MCF 10A (cell line): ENCODE measurements around the gene BAZ2B. TPM values are rescaled to one million over a fixed set of nuclear protein-coding genes. Genes with fewer than 3 reads are reported as not detected.

Experiments used
- BruUV-seq: library from RNA; stranded (reverse); fragments of 400-500 nt; replicated peaks from 2 replicates; lab custom pipeline; 2021; lab: Mats Ljungman, UMichigan
- CTCF ChIA-PET: fragments of 300-600 bp; sonication (Branson Sonifier 250); formaldehyde crosslinking; extraction: SDS; loops from one replicate; lab custom pipeline; 2021; ENCODE audit warnings: antibody characterized with exemption, inconsistent platforms; lab: Yijun Ruan, JAX
- POLR2A ChIA-PET: fragments of 300-600, 350-650 bp; sonication (Branson Sonifier 250); formaldehyde crosslinking; extraction: SDS; loops from one replicate; lab custom pipeline; 2020; ENCODE audit warnings: antibody characterized with exemption, inconsistent platforms; lab: Yijun Ruan, JAX
- DNase-seq: peaks from one replicate; pipeline ENCODE4 v3.0.0-alpha.2; 2018; ENCODE audit not compliant: unreplicated experiment
- H3K27ac Mint-ChIP-seq: one replicate; pipeline ENCODE4 v1.8.0; 2022; ENCODE audit warnings: mild to moderate bottlenecking, low read depth, mixed read lengths; ENCODE audit not compliant: unreplicated experiment
- H3K27me3 Mint-ChIP-seq: one replicate; pipeline ENCODE4 v1.8.0; 2022; ENCODE audit warnings: mixed read lengths; ENCODE audit not compliant: insufficient read depth, unreplicated experiment
- H3K36me3 Mint-ChIP-seq: one replicate; pipeline ENCODE4 v1.8.0; 2022; ENCODE audit warnings: mild to moderate bottlenecking, moderate library complexity, mixed read lengths; ENCODE audit not compliant: insufficient read depth, unreplicated experiment
- H3K4me1 Mint-ChIP-seq: one replicate; pipeline ENCODE4 v1.8.0; 2022; ENCODE audit warnings: mixed read lengths; ENCODE audit not compliant: insufficient read depth, unreplicated experiment
- H3K4me3 Mint-ChIP-seq: one replicate; pipeline ENCODE4 v1.8.0; 2022; ENCODE audit warnings: mild to moderate bottlenecking, moderate library complexity, mixed read lengths; ENCODE audit not compliant: unreplicated experiment
- H3K9me3 Mint-ChIP-seq: one replicate; pipeline ENCODE4 v1.8.0; 2022; ENCODE audit warnings: mixed read lengths; ENCODE audit not compliant: unreplicated experiment
- CTCF ChIP-seq: fragments of 200-600 bp; IDR thresholded peaks from one replicate; pipeline ENCODE4 v1.8.0; 2022; ENCODE audit warnings: antibody characterized with exemption, mild to moderate bottlenecking; ENCODE audit not compliant: unreplicated experiment
- intact Hi-C: fragments of 100-400 bp; cut with micrococcal nuclease; formaldehyde crosslinking; loops from 2 replicates; pipeline ENCODE4 v1.14.1; 2022
- total RNA-seq: library from RNA; stranded (reverse); gene quantifications from 2 replicates; pipeline ENCODE4 v1.2.3, GENCODE V29; 2022

BAZ2B gene
- total RNA-seq, 1 experiment from 2014 or later = 51.8 TPM

GRCh38 chr2:159617100-159617499 is 752 bp upstream of the BAZ2B start:
- no TSS peak for BruUV-seq
- H3K27me3 Mint-ChIP-seq = no peaks in the 10 kb centered on the region
- H3K4me3 Mint-ChIP-seq = peak overlapping the region; percentile 99
- no peak for DNase-seq
- H3K4me1 Mint-ChIP-seq = peaks cover 7% of the 10 kb centered on the region
- H3K9me3 Mint-ChIP-seq = no peaks in the 10 kb centered on the region
- POLR2A ChIA-PET = interaction anchor here (0.6 to 11.1 kb wide), 13 partner anchors 8 to 249 kb away, joined by 3 to 262 read pairs (median 5); partner anchors contain the start of gene MARCHF7
- CTCF ChIA-PET = interaction anchor here (0.5 to 1.3 kb wide), 4 partner anchors 8 to 293 kb away, joined by 3 to 4 read pairs (median 3); no protein-coding TSS in a partner anchor
- H3K36me3 Mint-ChIP-seq = peaks cover 12% of the 10 kb centered on the region
- intact Hi-C loops = loop anchor here (5.0 kb wide), 1 partner anchor 100 kb away; no protein-coding TSS in a partner anchor
- no peak for TF ChIP-seq CTCF
- peak overlapping the region; percentile 98 for H3K27ac Mint-ChIP-seq

- CTCF ChIA-PET = interaction anchor here (0.7 to 1.0 kb wide), 2 partner anchors 19 to 96 kb away, joined by 3 to 5 read pairs; no protein-coding TSS in a partner anchor
- BruUV-seq = TSS peak; percentile 74
- POLR2A ChIA-PET = interaction anchor here (0.6 to 11.1 kb wide), 25 partner anchors 13 to 590 kb away, joined by 3 to 262 read pairs (median 4); partner anchors contain the start of gene MARCHF7
Observed at GRCh38 chr2:159615367-159616285, 722 bp downstream of the BAZ2B start.

GRCh38 chr2:159614534-159615366 is 1.6 kb downstream of the BAZ2B start:
- peaks cover 12% of the 10 kb centered on the region for H3K36me3 Mint-ChIP-seq
- peak overlapping the region; percentile 99 for H3K4me3 Mint-ChIP-seq
- H3K27ac Mint-ChIP-seq = peak overlapping the region; percentile 98
- ChIA-PET POLR2A (interaction anchor here (0.6 to 11.1 kb wide), 24 partner anchors 12 to 1510 kb away, joined by 3 to 262 read pairs (median 4); partner anchors contain the start of gene MARCHF7), CTCF (interaction anchor here (0.7 to 1.3 kb wide), 4 partner anchors 10 to 97 kb away, joined by 3 to 5 read pairs (median 3); no protein-coding TSS in a partner anchor)
- no peaks in the 10 kb centered on the region for H3K9me3 Mint-ChIP-seq
- TF ChIP-seq CTCF = no peak
- BruUV-seq = TSS peak; percentile 64
- no peak for DNase-seq
- intact Hi-C loops = loop anchor here (1.0 to 5.0 kb wide), 3 partner anchors 62 to 98 kb away; partner anchors contain the start of gene MARCHF7
- no peaks in the 10 kb centered on the region for H3K27me3 Mint-ChIP-seq
- H3K4me1 Mint-ChIP-seq = peaks cover 15% of the 10 kb centered on the region

More at GRCh38 chr2:159615367-159616285, 722 bp downstream of the BAZ2B start:
- intact Hi-C loops = loop anchor here (1.0 to 5.0 kb wide), 3 partner anchors 61 to 98 kb away; partner anchors contain the start of gene MARCHF7
- TF ChIP-seq CTCF = no peak
- H3K4me1 Mint-ChIP-seq = peaks cover 15% of the 10 kb centered on the region
- H3K9me3 Mint-ChIP-seq = no peaks in the 10 kb centered on the region
- no peaks in the 10 kb centered on the region for H3K27me3 Mint-ChIP-seq
- peak; percentile 95 for DNase-seq
- peak overlapping the region; percentile 99 for H3K4me3 Mint-ChIP-seq
- peaks cover 12% of the 10 kb centered on the region for H3K36me3 Mint-ChIP-seq
- peak overlapping the region; percentile 98 for H3K27ac Mint-ChIP-seq
